ENCODE results near the gene PLXNA4.
"Not testable (repeated sequence)": the region's sequence is repeated elsewhere in the genome, so short reads cannot be mapped to it uniquely, and the experiment has no call there.

The PLXNA4 gene

GRCh38 chr7:132412435-132412834 lies 163.8 kb downstream of the PLXNA4 start:
- DNase-seq = no peak

GRCh38 chr7:132410861-132411541 lies 165.3 kb downstream of the PLXNA4 start:
- DNase-seq = no peak
- intact Hi-C loops (cut with DNase I) = no loop called here

More at GRCh38 chr7:132412435-132412834, 163.8 kb downstream of the PLXNA4 start:
- intact Hi-C loops (cut with DNase I) = no loop called here

GRCh38 chr7:132410385-132410784 lies 165.9 kb downstream of the PLXNA4 start:
- no peak for DNase-seq
- intact Hi-C loops (cut with DNase I) = no loop called here

DNA sequence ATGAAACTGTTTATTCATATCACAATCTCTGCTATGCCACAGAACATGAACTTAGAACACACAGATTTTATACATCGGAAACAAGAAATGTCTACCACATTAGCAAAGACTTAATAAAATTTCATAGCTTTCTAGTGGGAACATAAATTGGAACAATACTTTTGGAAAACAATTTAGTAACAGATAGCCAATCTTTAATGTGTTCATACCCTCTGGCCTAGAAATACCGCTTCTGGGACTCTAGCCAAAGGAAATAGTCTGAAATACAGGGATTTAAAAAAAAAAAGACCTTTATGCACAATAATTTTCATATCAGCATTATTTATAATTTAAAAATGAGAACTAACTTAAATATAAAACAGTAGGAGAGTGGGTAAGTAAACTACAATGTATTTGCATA lies 168.5 kb downstream of the PLXNA4 start:
- DNase-seq = no peak
- intact Hi-C loops (cut with DNase I) = no loop called here

DNA sequence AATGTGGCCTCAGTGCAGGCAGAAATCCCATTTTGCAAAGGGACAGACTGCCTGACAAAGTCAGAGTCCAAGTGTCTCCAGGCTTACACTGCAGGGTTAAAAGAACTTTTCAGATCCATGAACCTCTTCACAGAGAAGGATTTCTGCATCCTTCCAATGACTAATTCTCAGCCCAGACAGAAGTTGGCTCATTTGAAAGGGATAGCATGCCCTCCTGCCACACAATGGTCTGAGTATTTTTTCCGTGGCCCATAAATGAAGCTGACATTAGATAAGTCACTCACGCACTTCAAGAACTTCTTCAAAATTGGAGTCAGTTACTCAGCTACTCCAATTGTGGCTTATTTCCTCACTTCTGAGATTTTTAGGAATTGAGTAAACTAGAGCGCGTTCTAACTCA lies 170.2 kb downstream of the PLXNA4 start:
- no peak for DNase-seq
- intact Hi-C loops (cut with DNase I) = no loop called here

- no peak for DNase-seq
- intact Hi-C loops (cut with DNase I) = no loop called here
Observed at GRCh38 chr7:132404261-132404660, 172.0 kb downstream of the PLXNA4 start.

DNA sequence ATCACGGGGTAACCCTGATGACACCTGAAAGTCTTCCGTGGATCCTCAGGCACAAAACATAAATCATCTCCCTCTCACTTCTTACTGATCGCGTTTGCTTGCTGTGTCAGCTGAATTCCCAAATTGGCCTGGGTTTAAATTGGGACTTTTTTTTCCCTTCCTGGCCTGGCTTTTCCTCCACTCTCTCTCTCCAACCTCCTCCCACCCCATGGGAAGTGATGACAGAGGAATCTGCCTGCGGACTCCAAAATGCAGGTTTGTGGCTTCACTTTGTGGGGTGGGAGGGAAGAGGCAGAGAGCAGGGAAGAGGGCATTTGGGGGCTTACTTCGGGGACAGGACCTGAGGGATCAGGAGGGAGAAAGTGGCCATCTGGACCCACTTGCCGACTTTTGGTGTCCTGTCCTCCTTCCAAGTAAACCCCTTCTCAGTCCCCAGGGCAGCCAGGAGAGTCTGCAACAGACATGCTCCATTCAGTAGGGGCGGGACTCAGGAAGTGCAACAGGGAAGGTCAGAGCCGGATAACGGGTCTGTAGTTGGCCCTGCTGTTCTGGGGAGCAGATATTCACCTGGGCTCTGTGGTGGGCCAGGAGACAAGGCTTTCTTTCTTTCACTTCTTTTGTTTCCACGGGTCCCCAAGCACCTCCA lies 172.7 kb downstream of the PLXNA4 start:
- intact Hi-C loops (cut with DNase I) = no loop called here
- no peak for DNase-seq

GRCh38 chr7:132402751-132403245 lies 173.5 kb downstream of the PLXNA4 start:
- peak in 13 of 42 donors; percentile 5 to 52 (median 20) for DNase-seq
- intact Hi-C loops (cut with DNase I) = no loop called here

GRCh38 chr7:132402096-132402495 lies 174.2 kb downstream of the PLXNA4 start:
- DNase-seq = no peak
- intact Hi-C loops (cut with DNase I) = no loop called here

DNA sequence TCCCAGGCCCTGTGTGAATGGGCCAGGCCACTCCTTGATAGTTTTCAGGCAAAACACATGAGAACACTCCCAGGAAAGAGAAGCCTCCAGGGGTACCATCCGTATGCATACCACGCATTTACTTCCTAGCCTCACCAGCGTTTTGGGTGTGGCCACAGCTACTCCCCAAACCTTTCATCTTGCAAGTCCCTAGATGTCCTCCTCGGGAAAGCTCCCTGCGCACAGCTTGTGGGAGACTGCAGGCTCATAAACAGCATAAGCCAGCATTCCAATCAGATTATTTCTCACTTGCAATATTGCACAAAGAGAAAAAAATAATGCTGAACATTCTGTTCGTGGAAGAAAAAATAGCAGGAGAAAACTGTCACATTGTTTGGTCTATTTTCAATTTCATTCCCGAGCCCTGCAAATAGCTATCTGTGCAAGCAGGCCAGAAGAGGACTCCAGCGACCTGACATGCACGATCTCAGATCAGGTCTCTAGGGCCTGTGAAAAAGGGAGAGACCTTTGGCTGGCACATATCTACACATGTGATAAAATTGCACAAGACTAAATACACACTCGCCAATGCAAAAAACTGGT lies 175.6 kb downstream of the PLXNA4 start:
- intact Hi-C loops (cut with DNase I) = no loop called here
- DNase-seq = no peak

DNA sequence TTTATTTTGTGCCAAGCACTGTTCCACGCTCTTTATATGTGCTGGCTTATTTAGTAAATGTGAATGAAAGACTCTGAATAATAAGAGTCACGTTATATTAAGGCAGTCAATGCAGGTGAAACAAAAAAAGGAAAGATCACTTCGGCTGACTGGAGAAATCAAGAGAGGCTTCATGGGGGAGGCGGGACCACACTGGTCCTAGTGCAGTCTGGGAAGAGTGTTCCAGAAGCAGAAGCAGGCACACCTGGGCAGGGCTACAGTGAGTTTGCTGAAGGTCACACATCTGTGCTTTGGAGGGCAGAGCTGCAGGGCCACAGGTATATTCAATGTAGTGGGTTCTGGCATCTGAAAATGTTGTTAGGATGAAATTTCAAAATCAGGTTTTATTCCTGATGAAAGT lies 176.9 kb downstream of the PLXNA4 start:
- intact Hi-C loops (cut with DNase I) = no loop called here
- no peak for DNase-seq

GRCh38 chr7:132398253-132398925 lies 177.9 kb downstream of the PLXNA4 start:
- DNase-seq = no peak
- intact Hi-C loops (cut with DNase I) = no loop called here

DNA sequence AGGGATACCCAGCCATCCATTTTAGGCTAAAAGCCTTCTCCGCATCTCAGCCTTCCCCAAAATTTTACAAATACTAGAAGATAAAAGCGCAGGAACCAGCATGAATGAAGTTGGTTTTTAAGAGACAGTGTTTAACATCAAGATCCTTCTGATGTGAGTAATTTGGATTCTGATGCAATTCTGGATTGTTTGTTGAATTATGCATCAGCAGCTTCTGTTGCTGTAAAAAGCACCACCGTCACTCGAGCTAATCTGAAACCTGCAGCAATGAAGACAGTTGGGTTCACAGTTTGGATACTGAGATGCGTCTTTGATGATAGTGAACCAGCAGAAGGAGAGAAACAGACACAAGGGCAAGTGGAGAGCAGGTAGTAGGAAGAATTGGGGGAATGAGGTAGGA lies 179.2 kb downstream of the PLXNA4 start:
- DNase-seq = no peak
- intact Hi-C loops (cut with DNase I) = no loop called here

DNA sequence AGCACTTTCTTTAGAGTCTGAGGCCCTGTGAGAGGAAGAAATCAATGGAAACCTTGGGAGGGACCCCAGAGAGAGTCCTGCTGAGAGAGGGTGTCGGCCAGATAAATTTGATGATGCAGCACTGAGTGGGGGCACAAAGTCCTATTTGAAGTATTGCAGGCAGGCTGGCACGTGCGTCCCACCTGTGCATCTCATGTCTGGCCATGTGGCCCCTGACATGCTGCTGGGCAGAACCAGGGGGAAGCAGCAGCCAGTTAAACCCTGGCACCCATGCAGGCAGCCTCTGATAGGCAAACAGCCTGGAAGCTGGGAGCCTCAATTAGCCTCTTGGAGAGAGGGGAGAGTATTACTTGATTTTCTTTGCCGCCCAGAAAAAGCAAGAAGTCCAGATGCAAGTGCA lies 180.9 kb downstream of the PLXNA4 start:
- intact Hi-C loops (cut with DNase I) = no loop called here

DNA sequence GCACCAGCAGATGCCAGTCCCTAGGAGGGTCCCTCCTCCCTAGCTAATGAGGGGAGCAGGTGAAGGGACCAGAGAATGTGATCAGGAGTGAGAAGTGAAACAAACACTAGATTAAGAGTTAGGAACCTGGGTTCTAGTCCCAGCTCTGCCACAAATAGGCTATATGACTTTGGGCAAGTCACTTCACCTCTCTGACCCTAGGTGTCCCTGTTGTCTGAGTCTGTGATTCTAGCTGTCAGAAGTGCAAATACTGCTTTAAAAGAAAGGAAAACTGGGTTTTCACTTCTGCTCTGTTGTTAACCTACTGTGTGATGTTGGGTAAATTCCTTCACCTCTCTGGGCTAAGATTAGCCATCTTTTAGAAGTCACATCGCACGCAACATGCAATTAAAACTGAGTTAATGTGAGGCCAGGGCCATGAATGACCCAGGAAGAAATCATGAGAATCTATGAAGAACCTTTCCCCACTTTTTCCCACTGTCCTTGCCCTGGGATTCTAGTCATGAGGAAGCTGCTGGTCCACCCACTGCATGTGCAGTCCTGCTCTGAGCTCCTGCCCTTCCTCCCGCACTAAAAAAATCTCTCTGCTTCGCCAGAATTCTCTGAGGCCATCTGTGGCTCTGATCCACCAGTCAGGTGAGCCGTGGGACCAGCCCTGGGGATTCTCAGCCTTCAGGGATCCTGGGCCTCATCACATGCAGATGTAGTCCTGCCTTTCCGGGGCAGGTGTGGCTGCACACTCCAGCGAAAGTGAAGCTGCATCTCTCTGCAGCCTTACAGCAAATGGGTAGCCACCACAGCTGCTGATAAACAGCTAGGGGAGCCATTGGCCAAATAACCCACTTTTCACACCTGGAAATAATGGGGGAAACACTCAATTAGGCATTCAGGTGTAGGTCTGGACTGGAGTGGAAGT lies 181.7 kb downstream of the PLXNA4 start:
- no peak for DNase-seq
- intact Hi-C loops (cut with DNase I) = no loop called here

More for the DNA sequence above, 180.9 kb downstream of the PLXNA4 start:
- DNase-seq = no peak

GRCh38 chr7:132393789-132394261 lies 182.4 kb downstream of the PLXNA4 start:
- DNase-seq = peak in 13 of 42 donors; percentile 12 to 67 (median 22)
- intact Hi-C loops (cut with DNase I) = no loop called here

GRCh38 chr7:132392713-132393112 lies 183.6 kb downstream of the PLXNA4 start:
- intact Hi-C loops (cut with DNase I) = no loop called here
- no peak for DNase-seq

DNA sequence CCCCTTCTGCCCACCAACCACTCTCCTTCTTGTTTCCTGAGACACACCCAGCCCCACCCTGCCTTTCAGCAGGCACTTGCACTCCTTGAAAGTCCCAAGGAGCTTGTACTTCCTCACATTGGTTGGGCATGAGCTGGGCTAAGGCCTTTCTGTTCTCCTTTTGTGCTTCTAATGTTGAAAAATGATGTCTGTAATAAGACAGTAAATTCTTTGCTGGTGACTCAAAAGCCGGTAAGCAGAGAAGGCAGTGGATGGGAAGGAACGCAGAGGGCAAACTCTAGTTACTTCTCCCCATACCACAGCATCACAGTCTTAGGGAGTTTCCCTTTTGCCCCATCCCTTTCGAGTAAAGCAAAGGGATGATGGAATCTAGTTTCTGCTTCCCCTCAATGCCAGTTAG lies 185.6 kb downstream of the PLXNA4 start:
- intact Hi-C loops (cut with DNase I) = no loop called here
- no peak for DNase-seq

DNA sequence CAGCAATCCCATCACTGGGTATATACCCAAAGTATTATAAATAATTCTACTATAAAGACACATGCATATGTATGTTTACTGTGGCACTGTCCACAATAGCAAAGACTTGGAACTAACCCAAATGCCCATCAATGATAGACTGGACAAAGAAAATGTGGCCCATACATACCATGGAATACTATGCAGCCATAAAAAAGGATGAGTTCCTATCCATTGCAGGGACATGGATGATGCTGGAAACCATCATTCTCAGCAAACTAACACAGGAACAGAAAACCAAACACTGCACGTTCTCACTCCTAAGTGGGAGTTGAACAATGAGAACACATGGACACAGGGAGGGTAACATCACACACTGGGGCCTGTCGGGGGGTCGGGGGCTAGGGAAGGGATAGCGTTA lies 186.2 kb downstream of the PLXNA4 start:
- intact Hi-C loops (cut with DNase I); DNase-seq: not testable (repeated sequence)
